Measurements from ENCODE around the gene PCDHAC1.

PCDHAC1 gene

GRCh38 chr5:140969880-140970279 lies 43.8 kb downstream of the PCDHAC1 start:
- no peak for DNase-seq

GRCh38 chr5:140973550-140973949 lies 47.5 kb downstream of the PCDHAC1 start:
- DNase-seq, result no peak

DNA sequence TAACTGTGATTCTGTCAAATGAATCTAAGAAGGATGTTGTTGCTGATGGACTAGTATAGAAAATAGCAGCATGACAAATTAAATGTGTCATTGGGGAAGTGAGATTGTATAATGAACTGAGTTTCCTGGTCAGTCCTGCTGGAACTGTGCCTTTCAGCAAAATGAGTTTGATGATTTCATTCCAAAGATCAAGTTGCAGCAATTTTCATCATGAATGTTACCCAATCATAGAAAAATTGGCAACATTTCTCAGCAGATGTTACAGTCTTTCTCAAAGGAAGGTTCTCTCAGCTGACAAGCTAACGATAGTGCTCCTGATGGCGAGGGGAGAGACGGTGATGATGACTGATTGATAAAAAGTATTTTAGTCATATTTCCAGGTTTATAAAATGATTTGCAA lies 50.9 kb downstream of the PCDHAC1 start:
- no peak for DNase-seq

DNA sequence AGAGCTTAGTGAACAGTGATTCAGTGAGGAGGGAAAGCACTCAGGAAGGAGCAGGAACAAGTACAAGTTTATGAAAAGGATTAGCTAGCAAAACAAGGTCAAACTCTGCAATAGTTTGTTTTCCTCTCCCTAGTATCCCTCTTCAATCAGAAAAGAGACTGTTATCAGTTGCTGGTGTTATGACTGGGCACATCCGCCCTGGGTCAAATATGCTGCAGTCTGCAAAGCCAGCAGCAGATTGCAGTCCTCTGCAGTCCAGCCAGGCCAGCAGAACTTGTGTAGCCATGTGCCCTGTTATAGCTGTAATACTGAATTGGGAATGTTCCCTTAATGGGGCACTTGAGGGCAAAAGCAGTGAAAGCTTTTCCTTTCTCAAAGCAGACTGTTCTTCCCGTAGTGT lies 52.2 kb downstream of the PCDHAC1 start:
- DNase-seq, result no peak

- no peak for DNase-seq
These were observed 52.9 kb downstream of the PCDHAC1 start for GRCh38 chr5:140978983-140979382.
